Pancreas (tissue), 10 donors: ENCODE measurements around the gene GNAT2. TPM values are rescaled to one million over a fixed set of nuclear protein-coding genes. Genes with fewer than 3 reads are reported as not detected.

Experiments used
- ATAC-seq, 4 donors: fragments of 200-7000 bp; cut with Tn5 transposase; one replicate each; pipeline versions ENCODE4 v1.8.0 to v1.9.1; 2020; ENCODE audit warnings: mild to moderate bottlenecking in 4 of 4, moderate library complexity in 4 of 4
- DNase-seq, 6 donors: peaks; one replicate each; pipeline ENCODE4 v3.0.0-alpha.2; 2020
- FAIRE-seq: peaks from 2 replicates; lab custom pipeline; 2012; peaks lifted over from hg19 to GRCh38; lab: Jason Lieb, UNC
- H3K27ac ChIP-seq, 4 donors: fragments of 200-600 bp; sonication (generic); 1 replicate in 3 of 4; 2 replicates in 1 of 4; pipeline versions ENCODE4 v1.5.0 to v1.8.0; 2020
- H3K27me3 ChIP-seq, 4 donors: fragments of 200-600 bp; one replicate each; pipeline ENCODE4 v1.8.0; 2021
- H3K36me3 ChIP-seq, 3 donors: fragments of 200-600 bp; sonication (generic) in 1 of 3; one replicate each; pipeline versions ENCODE4 v1.5.0 to v1.8.0; 2020 to 2021
- H3K4me1 ChIP-seq, 3 donors: fragments of 200-600 bp; one replicate each; pipeline ENCODE4 v1.8.0; 2021
- H3K4me3 ChIP-seq, 4 donors: fragments of 200-600 bp; sonication (generic) in 2 of 4; one replicate each; pipeline versions ENCODE4 v1.5.0 to v1.8.0; 2020 to 2021
- H3K9me3 ChIP-seq, 4 donors: fragments of 200-600 bp; one replicate each; pipeline ENCODE4 v1.8.0; 2021
- WGBS, 2 donors: extraction: QIAGEN DNeasy Blood & Tissue Kit; methylation state at CpG; one replicate each; pipeline ENCODE4 v1.1.7; 2013; 5-methylcytosine and 5-hydroxymethylcytosine counted together
- intact Hi-C, 3 donors: fragments of 100-400 bp; cut with DNase I; formaldehyde crosslinking; loops; one replicate each; pipeline versions ENCODE4 v1.11.1 to v1.14.2; 2022
- polyA plus RNA-seq, 2 donors: library from polyadenylated mRNA; stranded (reverse); fragments of 200-250 nt; gene quantifications; one replicate each; pipeline ENCODE4 v1.2.3, GENCODE V29; 2013
- total RNA-seq, 6 donors: library from RNA; stranded (reverse); fragmentation: NEBNext Ultra II Directional in 4 of 6; extraction: Animal tissue kit (Norgen Biotek cat#: 25700) in 4 of 6; gene quantifications; one replicate each; pipeline versions ENCODE4 v1.2.1 to v1.2.4, GENCODE V29; 2021 to 2023
- TF ChIP-seq, protein P1 (sequence below), 4 donors: fragments of 200-600 bp; sonication (generic) in 3 of 4; IDR thresholded peaks; one replicate each; pipeline versions ENCODE4 v1.5.0 to v1.8.0; 2021; ENCODE audit warnings: antibody characterized with exemption in 4 of 4
- donor health status: healthy with polysubstance abuse.
- donor health status: DM: no; HTN: no; CAD: no; lungs with moderate emphysema.
- donor health status: DM: no; HTN: no; CAD: no.
- donor health status: control.
- donor health status: control.
- donor health status: Bipolar disorder and iron deficiency.
- donor health status: DM: yes; HTN: yes; CAD: no.
- donor health status: DM: no; HTN: no; CAD: no.
- donor health status: DM: no; HTN: no; CAD: no.
- donor health status: DM: yes; HTN: yes; CAD: no.

Gene GNAT2
- total and polyA plus RNA-seq, 8 donors: 0.60 to 0.82 TPM; not detected in 6

DNA sequence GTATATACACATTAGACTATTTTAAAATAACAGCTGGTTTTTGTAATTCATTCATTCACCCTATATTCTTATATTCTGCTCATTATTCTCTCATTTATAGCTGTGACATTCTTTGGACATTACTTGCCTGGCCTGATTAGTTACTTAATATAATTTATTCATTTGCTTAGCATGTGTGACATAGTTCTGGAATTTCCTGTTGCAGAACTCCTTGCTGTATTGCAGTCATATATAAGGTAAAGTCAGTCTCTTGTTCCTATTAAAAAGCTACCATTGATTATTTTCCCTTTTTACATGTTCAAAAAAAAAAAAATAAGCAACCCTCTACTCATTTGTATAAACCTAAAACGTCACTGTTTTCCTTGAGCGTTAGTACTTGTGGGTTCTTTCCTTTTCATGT is 23.9 kb downstream of the GNAT2 start:
- H3K27ac ChIP-seq: no peak overlapping the region
- no peak overlapping the region for H3K4me3 ChIP-seq
- H3K27me3 ChIP-seq: no peaks in the 10 kb centered on the region
- TF ChIP-seq, protein P1, sequence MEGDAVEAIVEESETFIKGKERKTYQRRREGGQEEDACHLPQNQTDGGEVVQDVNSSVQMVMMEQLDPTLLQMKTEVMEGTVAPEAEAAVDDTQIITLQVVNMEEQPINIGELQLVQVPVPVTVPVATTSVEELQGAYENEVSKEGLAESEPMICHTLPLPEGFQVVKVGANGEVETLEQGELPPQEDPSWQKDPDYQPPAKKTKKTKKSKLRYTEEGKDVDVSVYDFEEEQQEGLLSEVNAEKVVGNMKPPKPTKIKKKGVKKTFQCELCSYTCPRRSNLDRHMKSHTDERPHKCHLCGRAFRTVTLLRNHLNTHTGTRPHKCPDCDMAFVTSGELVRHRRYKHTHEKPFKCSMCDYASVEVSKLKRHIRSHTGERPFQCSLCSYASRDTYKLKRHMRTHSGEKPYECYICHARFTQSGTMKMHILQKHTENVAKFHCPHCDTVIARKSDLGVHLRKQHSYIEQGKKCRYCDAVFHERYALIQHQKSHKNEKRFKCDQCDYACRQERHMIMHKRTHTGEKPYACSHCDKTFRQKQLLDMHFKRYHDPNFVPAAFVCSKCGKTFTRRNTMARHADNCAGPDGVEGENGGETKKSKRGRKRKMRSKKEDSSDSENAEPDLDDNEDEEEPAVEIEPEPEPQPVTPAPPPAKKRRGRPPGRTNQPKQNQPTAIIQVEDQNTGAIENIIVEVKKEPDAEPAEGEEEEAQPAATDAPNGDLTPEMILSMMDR (IDR thresholded peaks at IDR 0.05): no peak
- 85 to 88% methylated on average over 2 of the region's 2 CpGs for WGBS, 2 donors
- DNase-seq (no peak), ATAC-seq (no peak), FAIRE-seq (no peak)
- intact Hi-C loops: no loop called here
- no peaks in the 10 kb centered on the region for H3K9me3 ChIP-seq
- no peaks in the 10 kb centered on the region for H3K4me1 ChIP-seq
- H3K36me3 ChIP-seq: peaks cover 0 to 6% (median 0%) of the 10 kb centered on the region in 3 donors

GRCh38 chr1:109592916-109593315 is 26.5 kb downstream of the GNAT2 start:
- no peak overlapping the region for H3K27ac ChIP-seq
- peaks cover 0 to 3% (median 0%) of the 10 kb centered on the region in 3 donors for H3K4me1 ChIP-seq
- FAIRE-seq (no peak), DNase-seq (no peak), ATAC-seq (no peak)
- H3K27me3 ChIP-seq: no peaks in the 10 kb centered on the region
- H3K9me3 ChIP-seq: no peaks in the 10 kb centered on the region
- TF ChIP-seq, protein P1 (IDR thresholded peaks at IDR 0.05): no peak
- H3K4me3 ChIP-seq: no peak overlapping the region
- H3K36me3 ChIP-seq: peaks cover 0 to 6% (median 0%) of the 10 kb centered on the region in 3 donors
- intact Hi-C loops: no loop called here

GRCh38 chr1:109589679-109590078 is 29.7 kb downstream of the GNAT2 start:
- Histone ChIP-seq H3K4me1 (peaks cover 0 to 3% (median 0%) of the 10 kb centered on the region in 3 donors), H3K27ac (no peak overlapping the region), H3K4me3 (no peak overlapping the region), H3K9me3 (no peaks in the 10 kb centered on the region), H3K36me3 (peaks cover 0 to 17% (median 6%) of the 10 kb centered on the region in 3 donors), H3K27me3 (no peaks in the 10 kb centered on the region)
- intact Hi-C loops: no loop called here
- DNase-seq: no peak
- TF ChIP-seq, protein P1 (IDR thresholded peaks at IDR 0.05): no peak
- ATAC-seq: no peak
- FAIRE-seq: no peak

- no peak for FAIRE-seq
- no peak for DNase-seq
- WGBS, 2 donors: 34 to 35% methylated on average over 3 of the region's 3 CpGs
- H3K4me3 ChIP-seq: no peak overlapping the region
- no peaks in the 10 kb centered on the region for H3K9me3 ChIP-seq
- H3K27ac ChIP-seq: no peak overlapping the region
- TF ChIP-seq, protein P1 (IDR thresholded peaks at IDR 0.05): no peak
- ATAC-seq: no peak
- H3K36me3 ChIP-seq: peaks cover 0 to 22% (median 6%) of the 10 kb centered on the region in 3 donors
- H3K4me1 ChIP-seq: peaks cover 0 to 3% (median 0%) of the 10 kb centered on the region in 3 donors
- H3K27me3 ChIP-seq: no peaks in the 10 kb centered on the region
- intact Hi-C loops: no loop called here
These were observed 30.2 kb downstream of the GNAT2 start for GRCh38 chr1:109589177-109589576.

GRCh38 chr1:109586055-109586454 is 33.4 kb downstream of the GNAT2 start:
- no peaks in the 10 kb centered on the region for H3K27me3 ChIP-seq
- H3K4me3 ChIP-seq: no peak overlapping the region
- no peak for FAIRE-seq
- peaks cover 0 to 37% (median 5%) of the 10 kb centered on the region in 3 donors for H3K36me3 ChIP-seq
- WGBS, 2 donors: 85 to 92% methylated on average over 3 of the region's 3 CpGs
- no peak for ATAC-seq
- TF ChIP-seq, protein P1 (IDR thresholded peaks at IDR 0.05): no peak
- no peak for DNase-seq
- intact Hi-C loops: no loop called here
- H3K9me3 ChIP-seq: no peaks in the 10 kb centered on the region
- H3K4me1 ChIP-seq: peaks cover 0 to 3% (median 0%) of the 10 kb centered on the region in 3 donors
- no peak overlapping the region for H3K27ac ChIP-seq
